Renal cortical epithelial cell (primary cell): ENCODE measurements around the gene INHBB. TPM values are rescaled to one million over a fixed set of nuclear protein-coding genes. Genes with fewer than 3 reads are reported as not detected.
A peak's percentile ranks its signal among the peaks of the same experiment; 100 is the strongest.
"Not testable (repeated sequence)": the region's sequence is repeated elsewhere in the genome, so short reads cannot be mapped to it uniquely, and the experiment has no call there.

Experiments
- DNase-seq: peaks from one replicate; pipeline ENCODE4 v3.0.0-alpha.2; 2011; ENCODE audit warnings: low read depth
- total RNA-seq: library from RNA; depleted of rRNA; stranded (reverse); fragments of >200 nt; gene quantifications from 2 replicates; pipeline ENCODE4 v1.2.3, GENCODE V29; 2014

The INHBB gene
- total RNA-seq, 1 donor from 2014 or later = 3.0 TPM

DNA sequence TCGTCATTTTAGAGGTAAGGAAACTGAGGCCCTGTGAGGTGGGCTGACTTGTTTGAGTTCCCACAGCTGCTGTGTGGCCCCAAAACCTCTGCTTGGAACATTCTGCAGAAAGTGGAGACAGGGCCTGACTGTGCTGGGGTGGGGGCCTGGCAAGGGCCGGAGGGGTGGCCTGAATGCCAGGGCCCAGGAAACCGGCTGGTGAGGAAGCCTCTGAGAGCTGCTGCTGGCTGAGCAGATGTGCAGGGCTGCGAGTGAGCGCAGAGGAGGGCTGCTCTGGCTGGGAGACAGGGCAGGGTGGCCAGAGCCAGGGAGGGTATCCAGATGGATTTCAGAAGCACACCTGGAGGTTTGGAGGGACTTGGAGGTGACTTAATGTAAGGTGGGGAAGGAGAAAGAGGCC lies 29.9 kb upstream of the INHBB start:
- no peak for DNase-seq

- DNase-seq = no peak
These were observed 29.3 kb upstream of the INHBB start for GRCh38 chr2:120316528-120317179.

DNA sequence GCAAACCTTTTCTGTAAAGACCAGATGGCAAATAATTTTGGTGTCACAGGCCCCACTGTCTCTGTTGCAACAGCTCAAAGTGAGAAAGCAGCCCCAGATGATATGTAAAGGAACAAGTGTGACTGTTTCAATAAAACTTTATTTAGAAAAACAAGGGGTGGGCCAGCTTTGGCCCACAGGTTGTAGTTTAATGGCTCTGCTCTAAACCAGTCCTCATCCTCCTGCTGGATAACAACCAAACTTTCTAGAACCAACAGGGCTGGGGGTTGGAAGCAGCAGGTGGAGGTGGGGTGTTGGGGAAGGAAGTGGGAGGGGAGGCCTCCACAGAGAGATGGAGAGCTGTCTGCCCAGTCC lies 28.8 kb upstream of the INHBB start:
- DNase-seq = no peak

DNA sequence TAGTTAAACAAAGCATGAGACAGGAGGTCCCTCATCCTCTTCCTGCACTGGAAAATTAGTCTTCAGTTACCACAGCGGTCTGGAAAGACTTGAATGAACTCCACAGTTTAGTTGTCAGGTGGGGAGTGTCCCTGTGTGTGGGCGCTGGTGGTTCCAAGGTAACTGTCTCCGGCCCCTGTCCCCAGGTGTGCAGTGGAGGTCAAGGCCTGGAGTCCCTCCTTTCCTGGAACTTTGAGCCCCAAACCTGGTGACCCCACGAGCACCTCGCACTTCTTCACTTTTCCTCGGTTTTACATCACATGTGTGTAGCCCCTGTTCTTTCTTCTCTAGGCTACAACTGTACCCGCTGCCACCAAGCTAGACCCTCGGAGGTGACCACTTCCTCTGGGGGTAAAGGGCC lies 28.0 kb upstream of the INHBB start:
- DNase-seq = no peak

GRCh38 chr2:120318626-120319025 lies 27.3 kb upstream of the INHBB start:
- DNase-seq = no peak

GRCh38 chr2:120319123-120319522 lies 26.8 kb upstream of the INHBB start:
- no peak for DNase-seq

DNA sequence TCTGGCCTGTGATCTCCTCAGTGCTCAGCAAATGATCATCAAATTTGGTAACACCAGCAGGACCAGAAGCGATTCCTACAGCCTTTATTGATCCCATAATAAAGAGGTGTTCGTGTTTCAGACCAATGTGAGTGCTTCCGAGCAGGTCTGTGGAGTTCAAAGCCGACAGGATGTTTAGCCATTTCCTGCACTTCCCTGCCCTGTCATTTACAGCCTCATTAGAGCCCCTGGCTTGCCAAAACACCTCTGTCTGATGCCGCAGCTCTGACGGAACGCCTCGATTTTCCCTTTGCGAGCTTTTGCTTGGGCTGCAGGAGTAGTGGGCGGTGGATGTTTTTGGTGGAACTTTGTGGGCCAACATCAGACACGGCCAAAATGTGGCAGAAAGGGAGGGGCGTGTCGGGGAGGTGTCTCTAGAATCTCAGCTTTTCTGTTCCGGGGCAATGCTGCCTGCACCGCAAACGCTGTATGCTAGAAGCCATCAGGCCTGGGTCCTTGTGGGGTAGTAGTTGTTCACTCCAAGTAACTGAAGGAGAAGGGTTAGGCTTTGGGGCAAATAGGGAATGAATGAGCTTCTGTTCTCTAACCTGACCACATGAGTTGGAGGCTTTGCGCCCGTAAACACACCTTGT lies 26.1 kb upstream of the INHBB start:
- no peak for DNase-seq

DNA sequence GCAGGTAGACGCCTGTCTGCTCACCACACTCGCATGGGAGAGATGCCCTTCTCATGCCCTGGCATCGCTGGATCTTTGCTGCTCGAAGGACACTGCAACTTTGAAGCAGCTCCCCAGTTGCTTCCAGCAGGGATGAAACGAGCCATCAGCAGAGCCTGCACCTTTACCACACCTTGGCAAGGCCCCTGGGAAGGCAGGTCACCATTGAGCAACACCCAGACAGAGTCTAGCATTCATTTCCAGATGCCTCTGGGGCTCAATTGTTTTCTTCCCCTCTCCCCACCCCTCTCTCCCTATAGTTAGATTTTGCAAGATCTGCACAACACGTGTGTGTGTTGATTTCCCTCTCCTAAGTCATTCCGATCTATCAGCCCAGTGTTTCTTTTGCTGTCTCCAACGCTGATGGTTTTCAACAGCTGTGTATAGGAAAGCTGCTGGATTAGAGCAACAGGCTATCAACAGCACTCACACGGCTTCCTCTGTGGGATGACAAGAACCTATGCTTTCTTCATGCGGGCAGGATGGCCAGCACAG lies 25.6 kb upstream of the INHBB start:
- DNase-seq = peak; percentile 6

- not testable (repeated sequence) for DNase-seq
These were observed 24.9 kb upstream of the INHBB start for GRCh38 chr2:120320887-120321556.

GRCh38 chr2:120321721-120322284 lies 24.1 kb upstream of the INHBB start:
- DNase-seq = no peak

- DNase-seq = no peak
These were observed 23.6 kb upstream of the INHBB start for GRCh38 chr2:120322329-120322728.

- DNase-seq = no peak
These were observed 22.7 kb upstream of the INHBB start for GRCh38 chr2:120323214-120323613.

DNA sequence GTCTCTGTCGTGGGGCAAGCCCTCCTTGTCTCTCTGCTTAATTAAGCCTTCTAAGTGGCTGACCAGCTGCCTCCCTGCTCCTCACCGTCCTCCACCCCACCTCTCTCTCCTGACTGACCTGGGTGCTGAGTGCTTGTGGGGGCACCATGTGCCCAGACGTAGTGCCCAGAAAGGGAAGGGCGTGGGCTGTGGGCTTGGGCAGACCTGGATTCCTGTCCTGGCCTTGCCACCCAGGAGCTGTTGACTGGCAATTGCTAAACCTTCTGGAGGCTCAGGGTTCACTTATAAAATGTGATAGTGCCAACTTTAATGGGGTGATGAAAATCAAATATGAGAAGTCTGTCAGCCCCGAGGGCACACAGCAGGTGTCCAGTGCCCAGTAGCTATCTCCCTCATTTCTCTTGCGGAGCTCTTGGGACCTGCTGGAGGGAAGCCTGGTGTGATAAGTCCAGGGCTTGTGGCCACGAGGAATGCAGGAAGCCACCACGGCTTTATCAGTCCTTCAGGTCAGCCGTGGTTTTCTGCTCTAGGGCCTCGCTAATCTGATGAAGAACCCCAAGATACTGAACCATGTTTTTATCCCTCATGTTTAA lies 22.0 kb upstream of the INHBB start:
- DNase-seq = no peak

- no peak for DNase-seq
These were observed 21.0 kb upstream of the INHBB start for GRCh38 chr2:120324933-120325332.

- DNase-seq = no peak
These were observed 19.9 kb upstream of the INHBB start for GRCh38 chr2:120326066-120326465.

- no peak for DNase-seq
These were observed 14.8 kb upstream of the INHBB start for GRCh38 chr2:120330946-120331822.

DNA sequence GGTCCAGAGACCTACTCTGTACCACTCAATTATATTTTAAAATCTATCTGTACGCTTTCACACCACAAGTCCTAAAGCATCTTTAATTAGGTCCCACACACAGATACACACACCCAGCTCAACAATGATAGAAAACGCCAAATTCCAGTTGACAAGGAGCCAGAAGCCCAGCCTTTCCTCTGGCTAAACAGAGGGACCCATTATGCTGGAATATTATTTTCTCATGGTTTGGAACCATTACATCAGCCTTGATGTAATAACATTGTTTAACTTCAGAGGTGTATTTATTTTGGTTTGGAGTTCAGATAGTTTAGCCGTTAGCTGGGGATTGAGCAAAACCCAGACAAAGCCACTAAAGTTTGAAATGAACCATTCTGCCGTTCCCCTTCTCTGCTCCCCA lies 14.0 kb upstream of the INHBB start:
- no peak for DNase-seq

- DNase-seq = no peak
These were observed 13.6 kb upstream of the INHBB start for GRCh38 chr2:120332384-120332783.

DNA sequence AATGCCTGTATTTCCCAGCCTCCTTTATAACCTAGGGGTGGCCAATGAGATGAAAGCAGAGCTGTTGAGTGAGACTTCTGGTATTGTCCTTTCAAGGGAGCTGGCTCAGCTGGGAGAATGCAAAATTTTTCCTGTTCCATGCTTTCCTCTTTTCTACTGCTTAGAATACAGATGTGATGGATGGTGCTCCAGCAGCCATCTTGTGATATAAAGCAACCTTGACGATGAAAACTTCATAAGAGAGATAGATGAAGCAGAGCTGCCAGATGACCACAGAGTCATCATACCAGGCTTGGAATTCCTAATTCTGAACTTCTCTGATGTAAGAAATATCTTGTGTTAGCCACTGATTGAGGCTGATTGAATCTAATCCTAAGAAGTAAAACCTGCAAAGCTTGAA lies 11.9 kb upstream of the INHBB start:
- DNase-seq = no peak

DNA sequence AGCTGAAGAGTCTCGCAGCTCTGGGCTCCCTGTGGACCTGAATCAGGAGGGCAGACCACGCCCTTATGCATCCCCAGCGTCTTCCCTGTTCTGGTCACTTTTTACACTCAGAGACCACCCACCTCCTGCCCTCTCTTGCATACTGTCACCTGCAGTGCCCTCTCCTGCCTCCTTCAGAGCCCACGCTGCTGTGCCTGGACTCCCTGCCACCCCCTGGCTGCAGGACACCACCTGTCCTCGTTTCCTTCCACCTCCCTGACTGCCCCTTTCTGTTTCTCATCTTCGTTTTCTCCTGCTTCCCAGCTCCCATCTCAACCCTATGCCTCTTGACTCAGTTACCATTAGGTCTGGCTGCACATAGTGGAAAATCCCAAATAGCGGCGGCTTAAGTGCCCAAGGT lies 9.2 kb upstream of the INHBB start:
- DNase-seq = no peak

- DNase-seq = no peak
These were observed 7.9 kb upstream of the INHBB start for GRCh38 chr2:120338015-120338414.
